Nephron progenitor cell (in vitro differentiated cells): ENCODE data around the gene BCKDK.

Source experiments
- DNase-seq: peaks from one replicate; pipeline ENCODE4 v3.0.0; 2021
- H3K27ac Mint-ChIP-seq: 2 replicates; pipeline ENCODE4 v1.8.0; 2021; ENCODE audit warnings: mild to moderate bottlenecking, moderate library complexity, mixed read lengths
- H3K27me3 Mint-ChIP-seq: 2 replicates; pipeline ENCODE4 v1.8.0; 2021; ENCODE audit warnings: mild to moderate bottlenecking, low read depth, mixed read lengths; ENCODE audit not compliant: poor library complexity
- H3K36me3 Mint-ChIP-seq: 2 replicates; pipeline ENCODE4 v1.8.0; 2021; ENCODE audit warnings: low read depth, mixed read lengths
- H3K4me1 Mint-ChIP-seq: 2 replicates; pipeline ENCODE4 v1.8.0; 2021; ENCODE audit warnings: mixed read lengths
- H3K4me3 Mint-ChIP-seq: 2 replicates; pipeline ENCODE4 v1.8.0; 2021; ENCODE audit warnings: mild to moderate bottlenecking, moderate library complexity, mixed read lengths
- H3K9me3 Mint-ChIP-seq: 2 replicates; pipeline ENCODE4 v1.8.0; 2021; ENCODE audit warnings: mild to moderate bottlenecking, moderate library complexity, mixed read lengths
- CTCF ChIP-seq: fragments of 200-600 bp; sonication (generic); IDR thresholded peaks from 2 replicates; pipeline ENCODE4 v1.5.0; 2021; ENCODE audit warnings: antibody characterized with exemption

Gene BCKDK

GRCh38 chr16:31129568-31130335 lies 21.6 kb downstream of the BCKDK start:
- DNase-seq, result no peak
- no peaks in the 10 kb centered on the region for H3K9me3 Mint-ChIP-seq
- H3K27me3 Mint-ChIP-seq, result no peaks in the 10 kb centered on the region
- H3K4me3 Mint-ChIP-seq, result no peak overlapping the region
- no peaks in the 10 kb centered on the region for H3K36me3 Mint-ChIP-seq
- H3K27ac Mint-ChIP-seq, result no peak overlapping the region
- no peak for TF ChIP-seq CTCF
- peaks cover 19% of the 10 kb centered on the region for H3K4me1 Mint-ChIP-seq

GRCh38 chr16:31130336-31130891 lies 22.2 kb downstream of the BCKDK start:
- Mint-ChIP-seq H3K4me1 (peaks cover 25% of the 10 kb centered on the region), H3K27ac (peak overlapping the region; percentile 72), H3K9me3 (no peaks in the 10 kb centered on the region), H3K27me3 (peaks cover 3% of the 10 kb centered on the region), H3K4me3 (no peak overlapping the region), H3K36me3 (no peaks in the 10 kb centered on the region)
- TF ChIP-seq CTCF, result no peak
- no peak for DNase-seq

- peaks cover 3% of the 10 kb centered on the region for H3K27me3 Mint-ChIP-seq
- no peaks in the 10 kb centered on the region for H3K36me3 Mint-ChIP-seq
- no peak for TF ChIP-seq CTCF
- DNase-seq, result no peak
- H3K4me3 Mint-ChIP-seq, result no peak overlapping the region
- no peak overlapping the region for H3K27ac Mint-ChIP-seq
- H3K4me1 Mint-ChIP-seq, result peaks cover 29% of the 10 kb centered on the region
- no peaks in the 10 kb centered on the region for H3K9me3 Mint-ChIP-seq
Measured at GRCh38 chr16:31130899-31131298, 22.7 kb downstream of the BCKDK start.

GRCh38 chr16:31131416-31131815 lies 23.2 kb downstream of the BCKDK start:
- no peak overlapping the region for H3K27ac Mint-ChIP-seq
- peaks cover 34% of the 10 kb centered on the region for H3K4me1 Mint-ChIP-seq
- H3K4me3 Mint-ChIP-seq, result no peak overlapping the region
- no peak for TF ChIP-seq CTCF
- no peaks in the 10 kb centered on the region for H3K9me3 Mint-ChIP-seq
- no peaks in the 10 kb centered on the region for H3K36me3 Mint-ChIP-seq
- no peak for DNase-seq
- H3K27me3 Mint-ChIP-seq, result peaks cover 3% of the 10 kb centered on the region

- H3K27me3 Mint-ChIP-seq, result peaks cover 3% of the 10 kb centered on the region
- no peak overlapping the region for H3K27ac Mint-ChIP-seq
- no peak for DNase-seq
- H3K4me3 Mint-ChIP-seq, result no peak overlapping the region
- H3K36me3 Mint-ChIP-seq, result no peaks in the 10 kb centered on the region
- TF ChIP-seq CTCF, result no peak
- H3K4me1 Mint-ChIP-seq, result peaks cover 34% of the 10 kb centered on the region
- H3K9me3 Mint-ChIP-seq, result no peaks in the 10 kb centered on the region
Measured at GRCh38 chr16:31131841-31132271, 23.7 kb downstream of the BCKDK start.
